H54 (cell line): ENCODE data around the gene TANGO2.

Experiments
- DNase-seq: peaks from one replicate; pipeline ENCODE4 v3.0.0; 2011; ENCODE audit warnings: low spot score, mixed read lengths; ENCODE audit not compliant: insufficient read length
- FAIRE-seq: peaks from 3 replicates; lab custom pipeline; 2011; peaks lifted over from hg19 to GRCh38; lab: Jason Lieb, UNC
- POLR2A ChIP-seq: IDR thresholded peaks from 2 replicates; pipeline ENCODE4 v1.6.1; 2011; ENCODE audit warnings: low read depth, mild to moderate bottlenecking, low read length

TANGO2 gene

GRCh38 chr22:20026204-20026908 lies 5.4 kb downstream of the TANGO2 start:
- FAIRE-seq (no peak), DNase-seq (no peak)
- TF ChIP-seq POLR2A, result no peak

- TF ChIP-seq POLR2A, result no peak
- no peak for FAIRE-seq
- no peak for DNase-seq
Measured at GRCh38 chr22:20026996-20027601, 6.2 kb downstream of the TANGO2 start.

GRCh38 chr22:20027966-20028854 lies 7.3 kb downstream of the TANGO2 start:
- TF ChIP-seq POLR2A, result no peak
- DNase-seq (no peak), FAIRE-seq (no peak)

- DNase-seq, result no peak
- TF ChIP-seq POLR2A, result no peak
- no peak for FAIRE-seq
Measured at GRCh38 chr22:20028855-20029549, 8.1 kb downstream of the TANGO2 start.

- DNase-seq (no peak), FAIRE-seq (no peak)
- no peak for TF ChIP-seq POLR2A
Measured at GRCh38 chr22:20029550-20030225, 8.8 kb downstream of the TANGO2 start.

- DNase-seq, result no peak
- no peak for TF ChIP-seq POLR2A
- FAIRE-seq, result no peak
Measured at GRCh38 chr22:20031732-20032406, 11.0 kb downstream of the TANGO2 start.

GRCh38 chr22:20032407-20032991 lies 11.6 kb downstream of the TANGO2 start:
- FAIRE-seq (no peak), DNase-seq (no peak)
- no peak for TF ChIP-seq POLR2A

- no peak for FAIRE-seq
- no peak for DNase-seq
- TF ChIP-seq POLR2A, result no peak
Measured at GRCh38 chr22:20033045-20033706, 12.3 kb downstream of the TANGO2 start.

- FAIRE-seq (no peak), DNase-seq (no peak)
Measured at GRCh38 chr22:20034143-20034542, 13.2 kb downstream of the TANGO2 start.

GRCh38 chr22:20035375-20036083 lies 14.6 kb downstream of the TANGO2 start:
- TF ChIP-seq POLR2A, result no peak
- DNase-seq, result no peak
- FAIRE-seq, result no peak

More at GRCh38 chr22:20034143-20034542, 13.2 kb downstream of the TANGO2 start:
- no peak for TF ChIP-seq POLR2A

- DNase-seq (no peak), FAIRE-seq (no peak)
- TF ChIP-seq POLR2A, result no peak
Measured at GRCh38 chr22:20036084-20036482, 15.2 kb downstream of the TANGO2 start.
